Upper lobe of left lung (tissue), 4 donors: ENCODE measurements around the gene PDXK.

ENCODE experiments used
- EP300 ChIP-seq, 4 donors: sonication (generic); formaldehyde crosslinking; IDR thresholded peaks; one replicate each; pipeline ENCODE4 v1.5.1; 2017; ENCODE audit warnings: antibody characterized with exemption in 4 of 4, control low read depth in 2 of 4
- POLR2A ChIP-seq, 4 donors: fragments of 450-650 bp; IDR thresholded peaks; one replicate each; pipeline ENCODE4 v1.5.1; 2016 to 2017; ENCODE audit warnings: antibody characterized with exemption in 4 of 4, mild to moderate bottlenecking in 2 of 4
- TF ChIP-seq, protein P1 (sequence below), 6 experiments: fragments of 450-650 bp in 4 of 6; fragments of 200-600 bp in 2 of 6; sonication (generic) in 2 of 6; IDR thresholded peaks; one replicate each; pipeline ENCODE4 v1.5.1; 2016 to 2019; ENCODE audit warnings: antibody characterized with exemption in 6 of 6

DNA sequence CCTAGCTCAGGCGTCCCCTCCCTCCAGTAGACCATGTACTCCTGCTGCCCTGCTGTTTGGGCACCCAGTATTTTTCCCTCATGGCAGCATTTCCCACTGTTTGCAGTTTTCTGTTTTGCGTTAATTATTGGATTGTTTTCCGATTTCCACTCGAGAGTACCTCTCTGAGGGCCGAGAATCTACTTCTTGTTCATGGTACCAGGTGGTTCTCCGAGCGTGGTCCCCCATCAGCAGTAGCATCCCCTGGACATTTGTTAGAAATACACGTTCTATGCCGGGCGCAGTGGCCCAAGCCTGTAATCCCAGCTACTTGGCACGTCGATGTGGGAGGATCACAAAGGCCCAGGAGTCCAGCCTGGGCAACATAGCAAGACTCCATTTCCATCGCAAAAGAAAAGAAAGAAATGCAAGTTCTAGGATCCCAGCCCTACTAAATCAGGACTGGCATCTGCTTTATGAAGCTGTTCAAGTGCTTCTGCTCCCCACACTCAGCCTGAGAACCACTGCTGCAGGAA is 71.1 kb downstream of the PDXK start:
- TF ChIP-seq, protein P1, sequence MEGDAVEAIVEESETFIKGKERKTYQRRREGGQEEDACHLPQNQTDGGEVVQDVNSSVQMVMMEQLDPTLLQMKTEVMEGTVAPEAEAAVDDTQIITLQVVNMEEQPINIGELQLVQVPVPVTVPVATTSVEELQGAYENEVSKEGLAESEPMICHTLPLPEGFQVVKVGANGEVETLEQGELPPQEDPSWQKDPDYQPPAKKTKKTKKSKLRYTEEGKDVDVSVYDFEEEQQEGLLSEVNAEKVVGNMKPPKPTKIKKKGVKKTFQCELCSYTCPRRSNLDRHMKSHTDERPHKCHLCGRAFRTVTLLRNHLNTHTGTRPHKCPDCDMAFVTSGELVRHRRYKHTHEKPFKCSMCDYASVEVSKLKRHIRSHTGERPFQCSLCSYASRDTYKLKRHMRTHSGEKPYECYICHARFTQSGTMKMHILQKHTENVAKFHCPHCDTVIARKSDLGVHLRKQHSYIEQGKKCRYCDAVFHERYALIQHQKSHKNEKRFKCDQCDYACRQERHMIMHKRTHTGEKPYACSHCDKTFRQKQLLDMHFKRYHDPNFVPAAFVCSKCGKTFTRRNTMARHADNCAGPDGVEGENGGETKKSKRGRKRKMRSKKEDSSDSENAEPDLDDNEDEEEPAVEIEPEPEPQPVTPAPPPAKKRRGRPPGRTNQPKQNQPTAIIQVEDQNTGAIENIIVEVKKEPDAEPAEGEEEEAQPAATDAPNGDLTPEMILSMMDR (IDR thresholded peaks at IDR 0.05) = no peak
- TF ChIP-seq POLR2A (IDR thresholded peaks at IDR 0.05) (no peak), EP300 (IDR thresholded peaks at IDR 0.05) (no peak)
